HL-60 (cell line): ENCODE data around the gene MAN2C1.
A peak's percentile ranks its signal among the peaks of the same experiment; 100 is the strongest.
"Not testable (repeated sequence)": the region's sequence is repeated elsewhere in the genome, so short reads cannot be mapped to it uniquely, and the experiment has no call there.

Experiments
- DNase-seq, 2 experiments: peaks; one replicate each; pipeline ENCODE4 v3.0.0-alpha.2; 2010 to 2020; ENCODE audit warnings: low read depth in 1 of 2, low spot score in 1 of 2
- H3K27ac ChIP-seq: fragments of 250-450 bp; sonication (Bioruptor Pico); replicated peaks from 2 replicates; pipeline ENCODE4 v1.5.1; 2020; ENCODE audit warnings: mild to moderate bottlenecking, moderate library complexity
- H3K27me3 ChIP-seq: fragments of 250-450 bp; sonication (Bioruptor Pico); 2 replicates; pipeline ENCODE4 v1.5.1; 2021; ENCODE audit warnings: mild to moderate bottlenecking, moderate library complexity; ENCODE audit not compliant: insufficient read depth, poor library complexity, severe bottlenecking
- H3K4me3 ChIP-seq: replicated peaks from 2 replicates; pipeline ENCODE4 v1.5.1; 2011; ENCODE audit warnings: mild to moderate bottlenecking, control low read depth, low read length; ENCODE audit not compliant: insufficient read depth
- GABPA ChIP-seq: IDR thresholded peaks from 2 replicates; pipeline ENCODE4 v1.6.1; 2012; ENCODE audit warnings: low read depth
- POLR2AphosphoS5 ChIP-seq: IDR thresholded peaks from 2 replicates; pipeline ENCODE4 v1.6.1; 2012; ENCODE audit warnings: low read depth
- REST ChIP-seq: IDR thresholded peaks from 2 replicates; pipeline ENCODE4 v1.6.1; 2012; ENCODE audit warnings: low read depth; ENCODE audit not compliant: insufficient replicate concordance
- SPI1 ChIP-seq: IDR thresholded peaks from 2 replicates; pipeline ENCODE4 v1.6.1; 2012; ENCODE audit warnings: low read depth, mild to moderate bottlenecking, borderline replicate concordance
- TF ChIP-seq, protein P1 (sequence below): IDR thresholded peaks from one replicate; pipeline ENCODE4 v1.5.1; 2011; ENCODE audit warnings: low read length, control low read depth, inconsistent platforms; ENCODE audit not compliant: insufficient read depth

Gene MAN2C1

DNA sequence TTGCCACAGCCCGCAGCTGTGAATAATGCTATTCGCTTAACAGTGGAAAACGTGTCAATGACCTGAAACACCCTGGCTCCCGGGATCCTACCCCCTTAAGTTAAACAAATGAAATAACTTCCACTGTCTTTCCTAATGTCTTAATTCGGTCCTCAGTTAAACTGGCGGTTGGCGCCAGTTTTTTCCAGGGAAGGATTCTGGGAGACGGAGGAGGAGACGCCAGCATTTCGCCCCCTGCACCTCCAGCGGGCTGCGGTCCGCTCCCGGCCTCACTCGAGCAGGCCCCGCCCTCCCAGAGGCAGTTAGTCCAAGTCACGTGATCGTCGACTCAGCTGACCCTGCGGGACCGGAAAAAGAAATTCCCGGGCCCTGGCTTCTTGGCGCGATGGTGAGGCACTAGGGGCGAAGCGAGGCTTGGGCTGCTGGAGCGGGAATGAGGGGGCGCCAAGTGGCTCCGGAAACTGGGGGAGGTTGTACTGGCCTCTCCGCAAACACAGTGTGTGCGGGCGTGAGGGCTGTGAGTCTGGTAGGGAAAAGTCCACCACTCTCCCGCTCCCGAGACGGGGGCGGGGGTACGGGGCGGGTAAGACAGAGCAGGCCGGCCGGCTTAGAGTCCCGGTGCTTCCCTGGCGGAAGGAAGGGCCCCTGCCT is 32.6 kb downstream of the MAN2C1 start, which contains the start of gene COMMD4:
COMMD4 (plus strand) TSS at position 359 of the 651 bp plus-strand sequence; CDS start at position 386, 27 bp downstream.
- H3K4me3 ChIP-seq, result peak within 1 kb of the TSS; percentile 80
- peak; percentile 80 to 92 for DNase-seq
- no peaks in the 10 kb centered on the region for H3K27me3 ChIP-seq
- TF ChIP-seq REST (no peak), POLR2AphosphoS5 (peak; percentile 64), GABPA (peak; percentile 50), SPI1 (no peak)
- TF ChIP-seq, protein P1, sequence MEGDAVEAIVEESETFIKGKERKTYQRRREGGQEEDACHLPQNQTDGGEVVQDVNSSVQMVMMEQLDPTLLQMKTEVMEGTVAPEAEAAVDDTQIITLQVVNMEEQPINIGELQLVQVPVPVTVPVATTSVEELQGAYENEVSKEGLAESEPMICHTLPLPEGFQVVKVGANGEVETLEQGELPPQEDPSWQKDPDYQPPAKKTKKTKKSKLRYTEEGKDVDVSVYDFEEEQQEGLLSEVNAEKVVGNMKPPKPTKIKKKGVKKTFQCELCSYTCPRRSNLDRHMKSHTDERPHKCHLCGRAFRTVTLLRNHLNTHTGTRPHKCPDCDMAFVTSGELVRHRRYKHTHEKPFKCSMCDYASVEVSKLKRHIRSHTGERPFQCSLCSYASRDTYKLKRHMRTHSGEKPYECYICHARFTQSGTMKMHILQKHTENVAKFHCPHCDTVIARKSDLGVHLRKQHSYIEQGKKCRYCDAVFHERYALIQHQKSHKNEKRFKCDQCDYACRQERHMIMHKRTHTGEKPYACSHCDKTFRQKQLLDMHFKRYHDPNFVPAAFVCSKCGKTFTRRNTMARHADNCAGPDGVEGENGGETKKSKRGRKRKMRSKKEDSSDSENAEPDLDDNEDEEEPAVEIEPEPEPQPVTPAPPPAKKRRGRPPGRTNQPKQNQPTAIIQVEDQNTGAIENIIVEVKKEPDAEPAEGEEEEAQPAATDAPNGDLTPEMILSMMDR, result no peak
- H3K27ac ChIP-seq, result peak within 1 kb of the TSS; percentile 75

DNA sequence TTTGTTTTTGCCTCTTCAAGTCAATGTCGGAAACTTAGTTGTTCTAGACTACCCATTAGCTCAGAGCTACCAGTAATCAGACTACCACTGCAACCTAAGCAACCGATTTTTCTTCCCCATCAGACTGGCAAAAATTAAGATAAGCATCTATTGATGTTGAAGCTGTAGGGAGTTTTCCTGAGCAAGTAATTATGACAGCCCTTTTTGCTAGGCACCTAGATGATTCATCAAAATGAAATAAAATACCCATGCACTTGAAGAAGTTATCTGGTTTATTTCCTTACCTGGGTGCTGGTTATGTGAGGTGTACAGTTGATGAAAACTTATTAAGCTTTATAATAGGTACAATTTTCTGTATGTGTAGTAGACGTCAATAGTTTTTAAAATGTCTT is 33.1 kb downstream of the MAN2C1 start:
- H3K27ac ChIP-seq, result peak overlapping the region; percentile 75
- TF ChIP-seq, protein P1, result no peak
- TF ChIP-seq GABPA, result no peak
- TF ChIP-seq POLR2AphosphoS5, result no peak
- TF ChIP-seq REST, result no peak
- TF ChIP-seq SPI1, result no peak
- DNase-seq, result no peak
- no peaks in the 10 kb centered on the region for H3K27me3 ChIP-seq
- H3K4me3 ChIP-seq, result peak overlapping the region; percentile 80

DNA sequence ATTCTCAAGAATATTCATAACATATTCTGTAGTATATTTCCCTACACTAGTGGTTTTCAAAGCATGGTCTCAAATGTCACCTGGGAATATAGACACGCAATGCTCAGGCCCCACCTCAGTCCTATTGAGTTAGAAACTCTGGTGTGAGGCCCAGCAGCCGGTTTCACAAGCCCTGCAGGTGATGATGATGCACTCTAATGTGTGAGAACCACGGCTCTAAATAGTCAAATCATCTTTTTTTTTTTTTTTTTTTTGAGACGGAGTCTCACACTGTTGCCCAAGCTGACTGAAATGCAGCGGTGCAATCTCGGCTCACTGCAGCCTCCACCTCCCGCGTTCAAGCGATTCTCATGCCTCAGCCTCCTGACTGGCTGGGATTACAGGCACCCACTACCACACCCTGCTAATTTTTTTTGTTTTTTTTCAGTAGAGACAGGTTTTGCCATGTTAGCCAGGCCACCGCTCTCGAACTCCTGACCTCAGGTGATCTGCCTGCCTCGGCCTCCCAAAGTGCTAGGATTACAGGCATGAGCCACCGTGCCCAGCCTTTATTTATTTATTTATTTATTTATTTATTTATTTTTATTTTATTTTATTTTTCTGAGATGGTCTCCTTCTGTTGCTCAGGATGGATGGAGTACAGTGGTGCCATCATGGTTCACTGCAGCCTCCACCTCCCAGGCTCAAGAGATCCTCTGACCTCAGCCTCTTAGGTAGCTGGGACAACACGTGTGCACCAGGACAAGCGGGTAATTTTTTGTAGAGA is 34.6 kb downstream of the MAN2C1 start:
- not testable (repeated sequence) for H3K27ac ChIP-seq, DNase-seq, H3K4me3 ChIP-seq, H3K27me3 ChIP-seq

GRCh38 chr15:75332093-75332492 is 36.3 kb downstream of the MAN2C1 start:
- H3K4me3 ChIP-seq, H3K27ac ChIP-seq, H3K27me3 ChIP-seq, DNase-seq: not testable (repeated sequence)

- no peak for DNase-seq
- no peak for TF ChIP-seq POLR2AphosphoS5
- TF ChIP-seq SPI1, result no peak
- TF ChIP-seq GABPA, result no peak
- TF ChIP-seq, protein P1, result no peak
- Histone ChIP-seq H3K27ac (no peak overlapping the region), H3K27me3 (no peaks in the 10 kb centered on the region), H3K4me3 (no peak overlapping the region)
Observed at GRCh38 chr15:75329571-75329970, 38.8 kb downstream of the MAN2C1 start.
